SW 1271 (cell line): ENCODE data around the gene EPHB1.

Experiments used
- DNase-seq, 2 experiments: peaks; one replicate each; lab custom pipeline; 2025; lab: John Stamatoyannopoulos, UW

EPHB1 gene

GRCh38 chr3:135260025-135260424 lies 465.0 kb downstream of the EPHB1 start:
- no peak for DNase-seq

- DNase-seq, result no peak
These were observed 466.2 kb downstream of the EPHB1 start for GRCh38 chr3:135261214-135261775.

- DNase-seq, result no peak
These were observed 466.9 kb downstream of the EPHB1 start for GRCh38 chr3:135261916-135262315.

GRCh38 chr3:135262441-135262840 lies 467.4 kb downstream of the EPHB1 start:
- DNase-seq, result no peak

GRCh38 chr3:135263331-135263730 lies 468.3 kb downstream of the EPHB1 start:
- no peak for DNase-seq

- no peak for DNase-seq
These were observed 472.4 kb downstream of the EPHB1 start for GRCh38 chr3:135267487-135267886.

- no peak for DNase-seq
These were observed 474.0 kb downstream of the EPHB1 start for GRCh38 chr3:135268941-135269532.

- no peak for DNase-seq
These were observed 476.3 kb downstream of the EPHB1 start for GRCh38 chr3:135271177-135272025.

- no peak for DNase-seq
These were observed 477.1 kb downstream of the EPHB1 start for GRCh38 chr3:135272026-135272669.

- DNase-seq, result no peak
These were observed 497.1 kb downstream of the EPHB1 start for GRCh38 chr3:135292162-135292561.

GRCh38 chr3:135301670-135302069 lies 506.6 kb downstream of the EPHB1 start:
- DNase-seq, result no peak

GRCh38 chr3:135304378-135304777 lies 509.3 kb downstream of the EPHB1 start:
- no peak for DNase-seq
